Activated T-cell treated with anti-CD3 and anti-CD28 coated beads for 24 hours (primary cell): ENCODE measurements around the gene RAD51B.

Source experiments
- DNase-seq: peaks from one replicate; pipeline ENCODE4 v3.0.0-alpha.2; 2020; ENCODE audit warnings: low read depth

RAD51B gene

DNA sequence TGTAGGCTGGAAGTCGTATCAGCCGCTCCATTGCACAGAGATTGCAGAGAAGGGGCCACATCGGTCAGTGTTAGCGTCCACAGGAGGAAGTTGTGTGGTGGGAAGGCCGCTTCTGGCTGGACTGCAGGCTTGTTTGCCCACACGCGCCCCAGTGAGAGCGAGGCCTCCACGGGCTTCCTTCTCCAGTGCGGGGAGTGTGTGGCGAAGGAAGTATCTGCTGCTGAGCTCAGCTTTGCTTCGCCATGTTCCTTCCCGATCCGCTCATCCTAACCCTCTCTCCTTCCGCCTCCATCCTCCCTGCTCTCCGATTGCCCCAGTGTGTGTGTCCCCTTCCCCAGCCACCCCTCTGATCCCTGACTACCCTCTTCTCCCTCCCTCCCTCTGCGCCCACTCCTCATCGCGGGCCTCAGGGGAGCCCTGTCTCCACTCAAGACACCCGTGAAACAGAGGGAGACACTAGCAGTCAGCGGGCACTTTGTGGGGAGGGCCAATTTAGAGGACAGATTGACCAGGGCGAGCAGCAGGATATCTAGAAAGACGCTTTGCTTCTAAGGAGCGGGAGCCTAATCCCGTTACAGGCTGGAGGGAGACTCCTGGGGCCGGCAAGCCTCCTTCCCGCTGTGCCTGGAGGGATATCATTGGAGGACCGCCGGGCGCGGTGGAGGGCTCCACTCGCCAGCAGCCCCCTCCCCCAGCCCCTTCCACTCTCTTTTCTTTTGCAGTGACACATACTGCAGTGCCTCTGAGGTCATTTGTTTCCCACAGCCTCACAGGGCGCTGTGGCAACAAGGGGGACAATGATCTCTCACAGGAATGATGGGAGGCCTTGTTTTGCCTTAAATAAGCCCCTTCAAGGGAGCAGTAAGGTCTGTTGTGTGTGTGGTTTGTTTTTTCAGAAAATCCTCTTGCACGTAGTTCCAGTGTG, 544.5 kb downstream of the RAD51B start:
- DNase-seq, result no peak

DNA sequence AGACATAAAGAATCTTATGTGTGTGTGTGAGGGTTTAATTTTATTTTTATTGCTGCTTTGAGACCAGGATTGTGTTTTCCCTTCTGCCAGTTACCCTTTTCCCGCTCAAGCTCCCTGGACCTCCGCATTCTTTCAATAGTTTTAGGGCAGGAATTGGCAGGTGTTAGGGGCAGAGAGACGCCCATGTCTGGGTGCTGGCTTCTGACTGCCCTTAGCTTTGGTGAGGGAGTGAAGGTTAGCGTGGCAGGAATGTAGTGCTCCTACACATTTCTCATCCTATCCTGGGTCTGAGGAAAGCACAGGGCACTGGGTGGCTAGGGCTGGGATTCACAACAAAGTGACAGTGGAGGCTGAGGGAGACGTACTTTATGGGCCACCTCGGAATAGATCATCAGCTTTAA, 545.2 kb downstream of the RAD51B start:
- DNase-seq, result no peak

DNA sequence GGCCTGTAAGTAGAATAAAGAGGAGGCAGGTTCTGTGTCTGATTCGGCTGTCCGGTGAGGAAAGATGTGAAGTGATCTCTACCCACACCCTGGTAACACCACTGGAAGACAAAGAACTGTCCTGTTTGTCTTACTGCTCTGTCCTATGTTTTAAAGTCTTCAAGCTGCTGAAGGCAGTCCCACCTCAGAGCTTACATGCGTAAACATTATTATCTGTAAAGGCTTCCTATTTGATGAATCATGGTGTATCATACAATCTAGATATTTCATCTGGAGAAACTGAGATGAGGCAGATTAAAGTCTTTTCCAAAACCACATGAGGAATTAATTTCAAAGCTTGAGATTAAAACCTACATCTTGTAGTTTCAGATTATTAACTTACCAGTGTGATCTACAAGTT, 545.6 kb downstream of the RAD51B start:
- DNase-seq, result no peak

DNA sequence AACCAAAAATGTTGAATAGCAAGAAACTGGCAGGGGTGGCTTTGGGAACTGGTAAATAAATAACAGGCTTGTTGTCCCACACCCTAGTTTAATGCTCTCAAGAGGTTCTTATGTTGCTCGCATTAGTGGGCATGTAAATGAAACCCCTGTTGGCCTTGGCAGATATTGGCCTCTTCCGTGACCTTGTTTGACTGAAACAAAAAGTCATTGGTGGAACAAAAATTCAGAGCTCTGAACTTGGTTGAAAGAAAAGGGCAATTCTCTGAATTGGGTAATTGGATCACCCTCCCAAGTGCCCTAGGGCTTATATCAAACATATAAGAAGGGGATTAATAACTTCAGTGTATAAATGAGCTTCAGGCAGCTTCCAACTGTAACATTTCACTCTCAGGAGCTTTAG, 547.1 kb downstream of the RAD51B start:
- DNase-seq, result no peak

DNA sequence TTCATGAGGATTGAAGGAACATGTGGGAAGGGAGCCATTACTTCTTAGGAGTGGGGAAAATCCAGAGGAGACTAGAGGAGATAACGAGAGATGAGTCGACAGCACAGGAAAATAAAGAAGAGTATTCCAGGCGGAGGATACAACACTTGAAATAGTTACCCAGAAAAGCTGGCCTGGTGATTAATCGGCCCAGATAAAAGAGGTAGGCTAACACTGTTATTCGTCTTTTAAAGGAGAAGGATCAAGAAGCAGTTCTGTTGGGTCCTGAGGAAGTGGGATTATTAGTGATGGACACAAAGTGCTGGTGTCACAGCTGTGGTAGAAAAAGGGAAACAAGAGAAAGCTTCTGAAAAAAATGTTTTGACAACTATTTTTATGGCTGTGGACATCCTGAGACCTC, 548.0 kb downstream of the RAD51B start:
- DNase-seq, result no peak

DNA sequence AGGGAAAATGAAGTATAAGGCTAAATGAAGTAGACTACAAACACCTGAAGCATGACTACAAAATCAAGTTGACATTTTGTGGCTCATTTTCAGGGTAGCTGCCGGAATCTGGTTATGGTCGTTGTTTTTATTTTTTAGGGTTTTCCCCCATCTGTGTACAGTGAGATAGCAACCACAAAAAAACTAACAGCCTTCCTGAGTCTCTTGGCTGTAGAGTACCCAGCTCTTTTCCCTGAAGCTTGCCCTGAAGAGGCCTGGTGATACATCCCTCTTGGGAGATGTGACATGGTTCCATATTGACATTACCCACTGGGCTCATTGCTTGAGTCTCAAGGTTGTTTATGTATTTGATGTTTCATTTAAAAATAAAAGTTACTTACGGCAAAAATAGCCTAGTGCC, 549.3 kb downstream of the RAD51B start:
- no peak for DNase-seq

DNA sequence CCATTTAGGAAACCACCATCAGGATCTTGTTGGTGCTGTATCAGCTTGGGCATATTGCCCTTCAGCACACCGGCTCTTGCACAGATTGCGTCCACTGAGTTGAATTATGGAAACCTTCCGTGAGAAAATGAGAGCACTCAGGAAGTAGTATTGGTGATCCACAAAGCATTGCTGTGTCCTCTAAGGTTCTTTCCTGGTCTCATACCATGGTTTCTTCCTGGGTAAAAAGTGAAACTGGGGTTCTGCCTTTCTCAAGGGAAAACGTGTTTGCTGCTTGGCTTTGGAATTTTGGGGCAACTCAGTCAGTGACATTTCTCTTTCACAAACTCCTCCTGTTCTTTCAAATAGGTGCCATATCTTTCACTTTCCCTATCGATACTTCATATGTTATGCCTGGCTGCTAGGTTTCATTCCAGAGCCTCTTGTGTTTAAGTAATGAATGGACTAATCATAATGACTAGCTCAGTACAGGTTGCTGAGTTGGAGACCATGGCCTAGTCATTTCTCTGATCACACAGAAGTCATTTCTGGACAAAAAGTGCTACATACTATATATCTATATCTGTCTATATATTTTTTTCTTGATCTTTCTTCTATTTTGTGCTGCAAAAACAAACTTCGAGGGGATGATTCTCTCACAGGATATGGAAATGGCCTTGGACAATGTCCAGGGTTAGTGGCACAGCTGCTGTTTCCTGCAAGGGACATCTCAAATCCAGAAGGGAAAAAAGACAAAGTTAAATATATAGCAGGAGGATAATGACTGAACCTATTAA, 549.9 kb downstream of the RAD51B start:
- DNase-seq, result no peak

DNA sequence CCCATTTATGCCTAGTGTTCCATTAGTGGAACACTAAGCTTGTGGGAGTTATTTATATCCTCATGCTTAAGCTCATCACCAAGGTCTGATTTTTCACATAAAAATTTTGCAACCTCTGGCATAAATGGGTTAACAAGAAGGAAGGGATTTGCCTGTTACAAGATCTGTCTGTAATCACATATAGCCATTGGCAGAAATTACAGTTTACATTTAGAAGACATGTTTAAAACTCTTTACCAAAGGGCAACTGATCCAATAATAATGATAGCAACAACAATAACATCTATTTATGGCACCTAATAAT, 550.4 kb downstream of the RAD51B start:
- no peak for DNase-seq

DNA sequence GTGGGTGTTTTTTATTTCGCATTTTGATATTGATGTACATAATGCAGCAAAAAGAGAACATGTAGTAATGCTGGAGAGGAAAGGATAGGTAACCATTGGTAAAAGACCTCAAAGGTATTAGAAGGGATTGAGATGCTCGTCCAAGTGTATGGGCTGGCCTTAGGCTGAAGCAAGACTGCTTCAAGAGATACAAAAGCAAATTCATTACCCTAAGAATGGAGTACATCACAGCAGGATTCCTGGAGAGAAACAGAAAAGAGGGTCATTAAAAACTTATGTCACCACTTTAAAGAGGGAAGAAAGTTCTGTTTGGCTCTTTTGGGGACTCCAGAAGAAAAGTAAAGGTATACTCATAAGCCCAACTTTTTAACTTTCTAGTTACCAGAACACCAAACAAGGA, 552.8 kb downstream of the RAD51B start:
- no peak for DNase-seq

DNA sequence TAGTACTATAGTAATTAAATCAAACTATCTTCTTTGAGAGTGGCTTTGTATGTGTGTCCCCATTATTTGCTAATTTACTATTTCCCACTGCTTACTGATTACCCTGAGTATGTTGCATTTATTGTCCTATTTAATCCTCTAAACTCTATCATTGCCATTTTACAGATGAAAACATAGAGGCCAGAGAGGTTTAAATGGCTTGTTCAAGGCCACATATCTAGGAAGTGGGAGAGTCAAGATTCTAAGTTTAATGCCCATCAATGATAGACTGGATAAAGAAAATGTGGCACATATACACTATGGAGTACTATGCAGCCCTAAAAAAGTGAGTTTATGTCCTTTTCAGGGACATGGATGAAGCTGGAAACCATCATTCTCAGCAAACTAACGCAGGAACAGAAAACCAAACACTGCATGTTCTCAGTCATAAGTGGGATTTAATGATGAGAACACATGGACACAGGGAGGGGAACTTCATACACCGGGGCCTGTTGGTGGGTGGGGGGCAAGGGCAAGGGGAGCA, 553.6 kb downstream of the RAD51B start:
- no peak for DNase-seq

DNA sequence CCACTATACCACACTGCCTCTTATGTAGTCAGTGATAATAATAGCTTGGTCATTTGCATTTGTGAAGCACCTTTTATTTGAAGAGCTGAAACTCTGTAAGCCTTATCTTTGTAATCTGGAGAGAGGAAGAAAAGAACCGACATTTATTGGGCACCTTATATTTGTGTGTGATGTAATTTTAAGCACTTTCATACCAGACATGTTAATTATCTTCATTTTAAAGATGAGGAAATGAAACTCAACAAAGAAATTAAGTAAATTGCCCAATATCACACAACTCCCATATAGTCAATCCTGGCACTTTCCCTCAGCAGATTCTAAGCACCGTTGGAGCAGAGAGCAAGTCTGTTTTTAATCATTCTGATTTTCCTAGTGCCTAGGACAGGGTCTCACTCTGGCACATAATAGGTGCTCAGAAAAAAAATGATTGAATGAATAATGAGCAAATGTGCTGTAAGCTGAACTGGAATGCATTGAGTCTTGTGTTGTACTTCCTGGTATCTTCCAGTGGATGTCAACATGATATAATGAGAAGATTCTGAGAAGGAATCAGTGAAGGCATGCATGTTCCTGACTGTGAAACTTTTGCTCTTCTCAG, 554.4 kb downstream of the RAD51B start:
- DNase-seq, result no peak

DNA sequence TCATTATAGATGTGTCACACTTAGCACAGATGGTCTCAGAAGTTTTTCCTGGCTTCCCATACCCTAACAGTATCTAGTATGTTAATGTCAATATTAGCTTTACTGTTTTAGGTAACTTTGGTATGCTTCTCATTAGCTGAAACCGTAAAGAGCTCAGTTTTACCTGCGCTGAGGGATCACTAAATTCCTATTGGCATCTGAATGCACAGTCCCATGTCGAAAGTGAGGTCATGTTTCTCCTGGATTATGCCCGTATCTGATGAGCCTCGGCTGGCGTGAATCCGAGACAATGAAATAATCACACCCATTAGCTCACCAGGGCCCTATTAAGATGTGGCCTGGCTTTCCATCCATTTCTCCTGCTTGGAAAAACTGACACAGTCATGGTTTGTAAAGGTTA, 555.1 kb downstream of the RAD51B start:
- no peak for DNase-seq

DNA sequence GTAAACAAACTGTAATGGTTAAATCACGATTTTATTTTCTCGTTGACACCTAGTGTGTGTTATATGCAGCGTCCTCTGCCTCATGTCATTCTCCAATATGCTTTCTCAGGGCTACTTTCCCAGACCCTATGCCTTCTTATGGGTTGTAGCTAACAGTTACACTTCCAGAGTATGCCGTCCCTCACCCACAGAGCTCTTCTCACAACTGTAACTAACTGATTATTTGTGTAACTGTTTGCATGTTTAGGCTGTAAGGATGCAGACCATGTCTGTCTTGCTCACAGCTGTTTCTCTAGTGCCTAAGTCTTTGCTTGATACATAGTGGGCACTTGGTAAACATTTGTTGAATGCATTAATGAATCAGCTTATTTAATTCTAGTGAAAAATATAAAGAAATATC, 555.8 kb downstream of the RAD51B start:
- DNase-seq, result no peak

DNA sequence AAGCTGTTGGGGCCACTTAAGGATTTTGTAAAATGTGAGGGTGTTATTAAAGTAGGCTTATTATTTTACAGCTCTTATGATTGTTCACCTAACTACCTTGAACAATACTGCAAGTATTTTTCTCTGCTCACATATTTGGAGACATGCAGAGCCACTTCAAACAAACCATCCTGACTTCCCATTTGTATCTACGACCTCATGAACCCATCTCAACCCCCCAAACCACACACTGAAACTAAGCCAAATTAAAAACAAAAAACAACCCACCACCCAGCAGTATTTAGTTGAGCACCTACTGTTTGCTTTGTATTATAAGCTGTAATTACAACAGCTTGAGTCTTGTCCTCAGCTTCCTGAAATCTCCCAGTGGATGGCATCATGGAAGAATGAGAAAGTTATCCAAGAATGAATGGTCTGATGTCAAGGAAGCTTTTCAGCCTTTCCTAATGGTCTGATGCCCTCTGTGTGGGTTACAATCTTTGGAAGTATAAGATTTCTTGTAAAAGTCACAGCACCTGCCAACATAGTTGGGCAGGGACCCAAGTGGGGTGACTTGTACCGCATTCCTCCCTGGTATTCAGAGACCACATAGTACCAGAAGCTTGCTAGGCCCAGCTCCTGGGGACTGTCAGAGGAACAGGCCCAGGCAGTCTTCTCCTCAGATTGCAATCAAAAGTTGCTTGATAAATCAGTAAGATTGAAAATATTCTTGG, 556.6 kb downstream of the RAD51B start:
- DNase-seq, result no peak

DNA sequence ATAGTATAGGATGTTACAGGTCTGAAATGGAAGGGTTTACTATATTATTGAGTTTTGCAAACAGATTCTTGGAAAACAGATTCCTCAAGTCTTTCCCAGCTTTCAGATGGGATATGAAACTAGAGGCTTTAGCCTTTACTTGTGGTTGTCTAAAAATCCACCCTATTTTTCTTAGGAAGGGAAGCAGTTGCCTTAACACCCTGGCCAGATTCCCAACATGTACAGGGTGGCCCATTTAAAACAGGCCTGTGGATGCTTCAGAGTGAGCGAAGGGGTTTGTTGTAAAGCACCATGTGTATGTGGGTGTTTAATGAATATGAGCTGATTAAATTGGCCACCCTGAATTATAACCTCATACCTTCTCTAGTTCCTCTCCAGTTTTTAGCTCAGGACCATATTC, 557.4 kb downstream of the RAD51B start:
- DNase-seq, result no peak

DNA sequence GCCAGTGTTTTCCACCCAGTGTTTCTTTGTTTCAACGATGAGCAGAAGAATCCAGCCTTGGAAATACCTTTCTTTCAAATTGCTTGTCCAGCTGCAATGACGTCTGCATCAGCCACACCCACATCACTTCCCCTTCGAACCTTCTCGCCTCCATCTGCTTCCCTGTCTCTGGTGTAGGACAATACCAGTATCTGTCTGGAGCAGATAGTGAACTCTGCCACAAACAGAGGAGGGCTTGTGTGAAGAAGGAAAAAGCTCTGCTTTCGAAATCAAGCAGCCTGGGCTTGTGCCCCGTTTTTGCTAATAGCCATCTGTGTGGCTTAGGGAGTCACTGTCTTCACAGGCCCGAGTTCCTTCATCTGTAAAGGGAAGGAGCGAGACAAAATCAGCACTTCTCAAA, 557.9 kb downstream of the RAD51B start:
- no peak for DNase-seq

DNA sequence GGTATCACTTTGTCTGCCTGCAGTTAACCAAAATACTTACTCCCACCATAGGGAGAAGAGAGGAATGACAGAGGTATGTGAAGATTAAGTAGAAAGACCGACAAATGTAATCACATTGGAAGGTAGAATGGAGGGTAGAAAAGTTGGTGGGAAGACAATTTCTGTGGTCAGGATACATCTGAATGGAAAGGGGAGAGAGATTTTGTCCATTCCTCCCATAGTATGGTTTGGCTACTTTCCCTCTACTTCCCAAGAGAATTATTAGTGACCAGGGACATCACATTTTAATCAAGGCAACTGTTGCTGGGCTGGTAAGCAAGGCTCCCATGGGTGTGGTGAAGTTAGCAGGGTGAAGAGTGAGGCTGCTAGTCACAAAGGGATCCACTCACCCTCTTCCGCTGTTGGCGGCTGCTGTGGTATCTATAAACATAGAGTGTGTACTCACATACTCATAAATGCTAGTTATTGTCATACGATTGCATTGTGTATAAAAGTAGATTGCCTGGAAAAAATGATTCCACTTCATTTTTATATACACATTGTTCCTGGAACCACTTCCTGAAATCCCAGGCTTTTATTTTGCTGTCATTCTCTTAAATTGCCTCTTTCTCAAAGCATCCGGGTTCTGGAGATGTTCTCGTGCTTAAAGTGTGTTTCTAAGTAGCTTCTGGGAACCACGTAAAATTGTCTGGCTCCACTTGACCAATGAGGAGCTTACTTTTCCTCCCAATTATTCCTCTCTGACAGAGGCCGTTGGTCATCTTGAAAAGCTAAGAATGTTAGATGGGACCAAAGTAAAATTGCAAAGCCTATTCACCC, 560.1 kb downstream of the RAD51B start:
- DNase-seq, result no peak

DNA sequence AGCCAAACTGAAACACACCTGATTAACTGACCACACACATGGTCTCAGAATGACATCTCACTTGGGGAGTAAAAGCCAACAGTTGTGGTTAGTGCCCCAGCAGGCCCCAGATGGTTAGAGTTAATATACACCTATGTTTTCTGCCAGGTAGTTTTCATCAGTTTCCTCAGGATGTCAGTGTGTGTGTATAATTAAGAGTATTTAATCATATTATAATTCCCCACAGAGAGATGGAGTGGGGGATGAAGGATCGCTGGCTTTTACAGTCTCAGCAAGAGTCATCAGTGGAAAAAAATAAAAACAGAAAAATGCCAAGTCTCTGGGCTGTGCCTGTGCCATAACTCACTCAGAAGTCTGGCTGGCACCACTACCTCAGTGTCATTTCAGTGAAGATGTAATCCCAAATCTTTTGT, 560.8 kb downstream of the RAD51B start:
- no peak for DNase-seq

DNA sequence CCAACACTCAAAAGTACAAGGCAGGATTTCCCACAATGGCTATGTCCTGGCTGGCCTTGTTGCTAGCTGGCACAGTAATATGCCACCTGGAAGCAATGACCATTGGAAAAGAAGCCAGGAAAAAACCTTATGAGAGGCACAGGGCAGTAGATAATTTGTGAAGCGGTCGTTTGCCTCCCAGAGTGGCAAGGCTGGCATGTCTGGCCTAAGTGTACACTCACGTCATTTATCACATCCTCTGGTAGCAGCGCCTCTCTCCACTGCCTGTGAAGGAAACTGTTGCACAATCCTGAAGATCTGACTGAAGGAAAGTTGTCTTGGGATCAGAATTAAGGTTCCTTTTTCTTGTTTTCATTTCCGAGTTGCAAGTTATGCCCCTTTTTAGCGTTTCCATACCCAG, 564.8 kb downstream of the RAD51B start:
- DNase-seq, result no peak

DNA sequence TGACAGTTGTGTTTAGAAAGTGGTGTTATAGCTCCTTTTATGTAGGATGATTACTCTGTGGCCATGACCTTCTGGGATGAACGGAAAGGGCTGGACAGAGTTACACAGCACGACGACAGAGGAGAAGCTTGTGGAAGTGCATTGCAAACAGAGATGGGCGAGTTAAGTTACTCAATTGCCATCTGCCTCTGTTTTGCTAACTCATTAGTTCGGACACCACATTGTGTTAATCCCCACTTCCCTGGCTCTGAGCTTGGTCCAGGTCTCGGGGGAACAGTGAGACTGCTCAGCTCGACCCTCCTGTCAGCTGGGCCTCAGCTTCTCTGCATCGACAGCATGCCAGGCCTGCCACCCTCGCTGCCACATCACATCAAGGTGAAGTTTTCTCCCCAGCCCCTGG, 565.3 kb downstream of the RAD51B start:
- DNase-seq, result no peak

DNA sequence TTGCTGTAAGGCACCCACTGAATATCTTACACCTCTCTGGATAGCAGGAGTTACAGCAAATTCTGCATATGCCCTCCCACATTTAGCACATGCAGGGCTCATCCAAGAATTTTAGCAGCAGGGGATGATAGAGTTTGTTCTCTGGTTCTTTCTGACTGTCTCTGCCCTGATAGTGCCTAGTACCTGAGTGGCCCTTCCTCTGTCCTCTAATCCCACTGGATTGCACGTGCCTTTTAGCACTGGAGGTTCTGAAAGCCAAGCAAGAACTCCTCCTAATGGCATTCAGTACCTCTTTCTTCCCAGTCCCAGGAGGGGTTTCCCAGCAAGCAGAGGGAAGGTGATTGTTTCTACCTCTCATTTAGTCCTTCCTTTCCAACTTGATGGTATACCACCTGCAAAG, 566.9 kb downstream of the RAD51B start:
- no peak for DNase-seq
